Type B pancreatic cell (in vitro differentiated cells): ENCODE data around the gene ZNF107. TPM values are rescaled to one million over a fixed set of nuclear protein-coding genes. Genes with fewer than 3 reads are reported as not detected.

Experiments
- DNase-seq: peaks from one replicate; pipeline ENCODE4 v3.0.0; 2021; ENCODE audit warnings: mixed read lengths; ENCODE audit not compliant: unreplicated experiment; ENCODE audit errors: extremely low spot score
- H3K27ac Mint-ChIP-seq: 2 replicates; pipeline ENCODE4 v1.8.0; 2021; ENCODE audit warnings: mild to moderate bottlenecking, mixed read lengths
- H3K27me3 Mint-ChIP-seq: 2 replicates; pipeline ENCODE4 v1.8.0; 2021; ENCODE audit warnings: mixed read lengths
- H3K36me3 Mint-ChIP-seq: 2 replicates; pipeline ENCODE4 v1.8.0; 2021; ENCODE audit warnings: mixed read lengths
- H3K4me1 Mint-ChIP-seq: one replicate; pipeline ENCODE4 v1.8.0; 2021; ENCODE audit warnings: mixed read lengths; ENCODE audit not compliant: unreplicated experiment
- H3K4me3 Mint-ChIP-seq: 2 replicates; pipeline ENCODE4 v1.8.0; 2021; ENCODE audit warnings: mild to moderate bottlenecking, mixed read lengths
- H3K9me3 Mint-ChIP-seq: 2 replicates; pipeline ENCODE4 v1.8.0; 2021; ENCODE audit warnings: mixed read lengths
- total RNA-seq: library from RNA; stranded (reverse); gene quantifications from 2 replicates; pipeline ENCODE4 v1.2.1, GENCODE V29; 2021; ENCODE audit warnings: low replicate concordance
- TF ChIP-seq, protein P1 (sequence below): fragments of 200-600 bp; sonication (generic); conservative IDR thresholded peaks from 2 replicates; pipeline ENCODE4 v1.5.0; 2021; ENCODE audit warnings: antibody characterized with exemption, mild to moderate bottlenecking

ZNF107 gene
- total RNA-seq, 1 donor from 2014 or later: 11.8 TPM

DNA sequence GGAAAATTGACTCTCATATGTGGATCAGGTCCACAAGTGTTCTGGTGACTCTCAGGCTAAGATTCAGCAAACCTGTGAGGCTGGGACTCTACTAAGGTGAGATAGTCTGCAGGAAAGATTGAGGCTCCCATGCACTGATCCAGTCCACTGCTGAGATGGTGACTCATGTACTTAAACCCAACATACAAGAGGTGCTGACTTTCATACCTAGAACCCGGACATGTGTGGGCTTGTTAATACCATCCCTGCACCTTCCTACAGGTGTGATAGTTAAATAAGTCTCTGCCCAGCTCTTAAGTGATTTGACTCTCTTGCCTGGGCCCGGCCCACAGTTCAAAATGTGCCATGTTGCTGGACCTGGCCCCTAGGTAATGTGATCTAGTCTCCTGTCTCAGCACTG lies 27.1 kb upstream of the ZNF107 start:
- TF ChIP-seq, protein P1, sequence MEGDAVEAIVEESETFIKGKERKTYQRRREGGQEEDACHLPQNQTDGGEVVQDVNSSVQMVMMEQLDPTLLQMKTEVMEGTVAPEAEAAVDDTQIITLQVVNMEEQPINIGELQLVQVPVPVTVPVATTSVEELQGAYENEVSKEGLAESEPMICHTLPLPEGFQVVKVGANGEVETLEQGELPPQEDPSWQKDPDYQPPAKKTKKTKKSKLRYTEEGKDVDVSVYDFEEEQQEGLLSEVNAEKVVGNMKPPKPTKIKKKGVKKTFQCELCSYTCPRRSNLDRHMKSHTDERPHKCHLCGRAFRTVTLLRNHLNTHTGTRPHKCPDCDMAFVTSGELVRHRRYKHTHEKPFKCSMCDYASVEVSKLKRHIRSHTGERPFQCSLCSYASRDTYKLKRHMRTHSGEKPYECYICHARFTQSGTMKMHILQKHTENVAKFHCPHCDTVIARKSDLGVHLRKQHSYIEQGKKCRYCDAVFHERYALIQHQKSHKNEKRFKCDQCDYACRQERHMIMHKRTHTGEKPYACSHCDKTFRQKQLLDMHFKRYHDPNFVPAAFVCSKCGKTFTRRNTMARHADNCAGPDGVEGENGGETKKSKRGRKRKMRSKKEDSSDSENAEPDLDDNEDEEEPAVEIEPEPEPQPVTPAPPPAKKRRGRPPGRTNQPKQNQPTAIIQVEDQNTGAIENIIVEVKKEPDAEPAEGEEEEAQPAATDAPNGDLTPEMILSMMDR: no peak
- H3K4me1 Mint-ChIP-seq: no peaks in the 10 kb centered on the region
- H3K36me3 Mint-ChIP-seq: no peaks in the 10 kb centered on the region
- H3K9me3 Mint-ChIP-seq: peaks cover 25% of the 10 kb centered on the region
- H3K4me3 Mint-ChIP-seq: no peak overlapping the region
- DNase-seq: no peak
- H3K27me3 Mint-ChIP-seq: no peaks in the 10 kb centered on the region
- H3K27ac Mint-ChIP-seq: no peak overlapping the region

- Mint-ChIP-seq H3K27ac (no peak overlapping the region), H3K36me3 (no peaks in the 10 kb centered on the region), H3K9me3 (peaks cover 23% of the 10 kb centered on the region), H3K4me3 (no peak overlapping the region), H3K4me1 (no peaks in the 10 kb centered on the region), H3K27me3 (no peaks in the 10 kb centered on the region)
- TF ChIP-seq, protein P1: no peak
- DNase-seq: no peak
These were observed 26.5 kb upstream of the ZNF107 start for GRCh38 chr7:64639267-64640001.

DNA sequence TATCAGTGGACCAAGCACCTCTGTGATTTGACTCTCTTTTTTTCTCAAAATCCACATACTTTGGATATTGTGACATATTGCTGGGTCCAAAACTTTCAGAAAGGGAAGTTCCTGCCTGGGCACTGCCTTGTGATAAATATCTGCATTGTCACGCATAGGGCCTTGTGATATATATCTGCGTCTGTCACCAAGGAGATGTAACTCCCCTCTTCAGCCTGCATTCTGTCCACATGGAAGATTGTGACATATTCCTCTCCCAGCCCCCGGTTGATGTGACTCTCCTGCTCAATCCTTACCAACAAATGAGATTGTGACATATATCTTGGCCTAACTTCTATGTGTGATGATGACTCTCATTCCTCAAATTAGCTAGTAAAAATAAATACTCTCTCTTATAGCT lies 25.4 kb upstream of the ZNF107 start:
- H3K9me3 Mint-ChIP-seq: peaks cover 18% of the 10 kb centered on the region
- no peak overlapping the region for H3K27ac Mint-ChIP-seq
- TF ChIP-seq, protein P1: no peak
- H3K27me3 Mint-ChIP-seq: no peaks in the 10 kb centered on the region
- no peaks in the 10 kb centered on the region for H3K36me3 Mint-ChIP-seq
- no peaks in the 10 kb centered on the region for H3K4me1 Mint-ChIP-seq
- DNase-seq: no peak
- H3K4me3 Mint-ChIP-seq: no peak overlapping the region

- peaks cover 18% of the 10 kb centered on the region for H3K9me3 Mint-ChIP-seq
- no peaks in the 10 kb centered on the region for H3K36me3 Mint-ChIP-seq
- H3K4me3 Mint-ChIP-seq: no peak overlapping the region
- no peaks in the 10 kb centered on the region for H3K27me3 Mint-ChIP-seq
- H3K4me1 Mint-ChIP-seq: no peaks in the 10 kb centered on the region
- H3K27ac Mint-ChIP-seq: no peak overlapping the region
- TF ChIP-seq, protein P1: no peak
- DNase-seq: no peak
These were observed 23.9 kb upstream of the ZNF107 start for GRCh38 chr7:64642046-64642445.

GRCh38 chr7:64642875-64643274 lies 23.1 kb upstream of the ZNF107 start:
- no peaks in the 10 kb centered on the region for H3K36me3 Mint-ChIP-seq
- DNase-seq: no peak
- TF ChIP-seq, protein P1: no peak
- H3K4me1 Mint-ChIP-seq: no peaks in the 10 kb centered on the region
- H3K27me3 Mint-ChIP-seq: no peaks in the 10 kb centered on the region
- H3K27ac Mint-ChIP-seq: no peak overlapping the region
- no peak overlapping the region for H3K4me3 Mint-ChIP-seq
- H3K9me3 Mint-ChIP-seq: peaks cover 10% of the 10 kb centered on the region
